Cortex of kidney (tissue), 1 donor: ENCODE results near the gene GATA6.

Experiments
- DNase-seq: peaks from one replicate; lab custom pipeline; 2025; lab: John Stamatoyannopoulos, UW

GATA6 gene

GRCh38 chr18:22243513-22243912, 74.1 kb downstream of the GATA6 start:
- DNase-seq: no peak

GRCh38 chr18:22250026-22250425, 80.6 kb downstream of the GATA6 start:
- DNase-seq: no peak

- DNase-seq: no peak
These were observed 81.2 kb downstream of the GATA6 start for GRCh38 chr18:22250591-22250996.
